MM.1S (cell line): ENCODE results near the gene CLEC2B.

Experiments used
- DNase-seq: peaks from one replicate; pipeline ENCODE4 v3.0.0-alpha.2; 2015
- H2AFZ ChIP-seq: fragments of 300-600 bp; sonication (generic); 2 replicates; pipeline ENCODE4 v1.6.0; 2016; ENCODE audit warnings: antibody characterized with exemption, low read length
- H3F3A ChIP-seq: fragments of 300-600 bp; sonication (generic); 2 replicates; pipeline ENCODE4 v1.6.1; 2016; ENCODE audit warnings: mild to moderate bottlenecking, antibody characterized with exemption, low read length, moderate library complexity, mixed read lengths; ENCODE audit not compliant: insufficient read depth
- H3K27ac ChIP-seq: fragments of 300-600 bp; sonication (generic); 2 replicates; pipeline ENCODE4 v1.5.1; 2016; ENCODE audit warnings: mild to moderate bottlenecking, low read length
- H3K27me3 ChIP-seq: fragments of 300-600 bp; sonication (generic); replicated peaks from 2 replicates; pipeline ENCODE4 v1.6.0; 2016; ENCODE audit warnings: low read length; ENCODE audit not compliant: insufficient read depth
- H3K36me3 ChIP-seq: fragments of 300-600 bp; sonication (generic); replicated peaks from 2 replicates; pipeline ENCODE4 v1.6.1; 2016; ENCODE audit warnings: mild to moderate bottlenecking, low read length, mixed read lengths; ENCODE audit not compliant: insufficient read depth
- H3K4me1 ChIP-seq: fragments of 300-600 bp; sonication (generic); 2 replicates; pipeline ENCODE4 v1.6.1; 2016; ENCODE audit warnings: low read length, mixed read lengths
- H3K4me2 ChIP-seq: fragments of 300-600 bp; sonication (generic); 2 replicates; pipeline ENCODE4 v1.6.0; 2016; ENCODE audit warnings: low read depth, low read length
- H3K4me3 ChIP-seq: fragments of 300-600 bp; sonication (generic); 2 replicates; pipeline ENCODE4 v1.5.1; 2016; ENCODE audit warnings: low read length, mixed read lengths
- H3K79me2 ChIP-seq: fragments of 300-600 bp; sonication (generic); 2 replicates; pipeline ENCODE4 v1.6.1; 2016; ENCODE audit warnings: mixed run types, low read length, mixed read lengths
- H3K9ac ChIP-seq: fragments of 300-600 bp; sonication (generic); 2 replicates; pipeline ENCODE4 v1.6.1; 2016; ENCODE audit warnings: low read length, mixed read lengths
- H3K9me2 ChIP-seq: fragments of 300-600 bp; sonication (generic); replicated peaks from 2 replicates; pipeline ENCODE4 v1.6.1; 2016; ENCODE audit warnings: mild to moderate bottlenecking, low read length, mixed read lengths; ENCODE audit not compliant: insufficient read depth
- H3K9me3 ChIP-seq: fragments of 300-600 bp; sonication (generic); replicated peaks from 2 replicates; pipeline ENCODE4 v1.6.1; 2016; ENCODE audit warnings: mild to moderate bottlenecking, low read length, mixed read lengths; ENCODE audit not compliant: insufficient read depth
- H4K20me1 ChIP-seq: fragments of 300-600 bp; sonication (generic); 2 replicates; pipeline ENCODE4 v1.6.1; 2016; ENCODE audit warnings: mild to moderate bottlenecking, low read length, moderate library complexity, mixed read lengths; ENCODE audit not compliant: insufficient read depth
- EZH2 ChIP-seq: fragments of 300-600 bp; sonication (generic); optimal IDR thresholded peaks from 2 replicates; pipeline ENCODE3; 2017; ENCODE audit warnings: low read depth, mild to moderate bottlenecking, antibody characterized with exemption, low read length, mixed read lengths
- EZH2phosphoT487 ChIP-seq: fragments of 300-600 bp; sonication (generic); IDR thresholded peaks from 2 replicates; pipeline ENCODE4 v1.6.1; 2018; ENCODE audit warnings: antibody characterized with exemption, low read length
- TF ChIP-seq, protein P1 (sequence below): fragments of 300-600 bp; sonication (generic); IDR thresholded peaks from 2 replicates; pipeline ENCODE4 v1.5.1; 2016; ENCODE audit warnings: antibody characterized with exemption, low read length, mixed read lengths

CLEC2B gene

DNA sequence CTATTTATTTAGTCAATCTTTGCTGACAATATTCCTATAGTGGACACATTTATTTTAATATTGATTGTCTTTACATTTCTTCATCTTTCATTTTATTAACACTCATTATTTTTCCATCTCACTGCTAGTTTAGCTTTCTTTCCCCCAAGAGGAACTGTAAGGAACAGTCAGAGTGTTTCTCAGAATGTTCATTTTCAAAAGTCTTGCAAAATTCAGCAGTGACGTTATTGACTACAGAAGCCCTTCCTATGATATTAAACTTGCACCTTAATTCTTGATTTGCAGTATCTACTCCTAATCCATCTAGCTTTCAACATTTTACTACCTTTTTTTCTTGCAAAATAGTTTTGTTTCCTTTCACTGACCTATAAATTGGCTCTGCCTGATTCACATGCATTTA is 13.0 kb downstream of the CLEC2B start:
- Histone ChIP-seq H3K9me3 (no peaks in the 10 kb centered on the region), H3K9ac (no peak overlapping the region), H3K36me3 (no peaks in the 10 kb centered on the region), H3K4me3 (no peak overlapping the region), H4K20me1 (no peaks in the 10 kb centered on the region), H3F3A (no peaks in the 10 kb centered on the region), H3K79me2 (no peaks in the 10 kb centered on the region), H3K27ac (no peak overlapping the region), H2AFZ (no peak overlapping the region), H3K4me1 (no peaks in the 10 kb centered on the region), H3K9me2 (no peaks in the 10 kb centered on the region), H3K4me2 (no peak overlapping the region), H3K27me3 (no peaks in the 10 kb centered on the region)
- no peak for DNase-seq
- TF ChIP-seq, protein P1, sequence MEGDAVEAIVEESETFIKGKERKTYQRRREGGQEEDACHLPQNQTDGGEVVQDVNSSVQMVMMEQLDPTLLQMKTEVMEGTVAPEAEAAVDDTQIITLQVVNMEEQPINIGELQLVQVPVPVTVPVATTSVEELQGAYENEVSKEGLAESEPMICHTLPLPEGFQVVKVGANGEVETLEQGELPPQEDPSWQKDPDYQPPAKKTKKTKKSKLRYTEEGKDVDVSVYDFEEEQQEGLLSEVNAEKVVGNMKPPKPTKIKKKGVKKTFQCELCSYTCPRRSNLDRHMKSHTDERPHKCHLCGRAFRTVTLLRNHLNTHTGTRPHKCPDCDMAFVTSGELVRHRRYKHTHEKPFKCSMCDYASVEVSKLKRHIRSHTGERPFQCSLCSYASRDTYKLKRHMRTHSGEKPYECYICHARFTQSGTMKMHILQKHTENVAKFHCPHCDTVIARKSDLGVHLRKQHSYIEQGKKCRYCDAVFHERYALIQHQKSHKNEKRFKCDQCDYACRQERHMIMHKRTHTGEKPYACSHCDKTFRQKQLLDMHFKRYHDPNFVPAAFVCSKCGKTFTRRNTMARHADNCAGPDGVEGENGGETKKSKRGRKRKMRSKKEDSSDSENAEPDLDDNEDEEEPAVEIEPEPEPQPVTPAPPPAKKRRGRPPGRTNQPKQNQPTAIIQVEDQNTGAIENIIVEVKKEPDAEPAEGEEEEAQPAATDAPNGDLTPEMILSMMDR, result no peak
- TF ChIP-seq EZH2 (no peak), EZH2phosphoT487 (no peak)

DNA sequence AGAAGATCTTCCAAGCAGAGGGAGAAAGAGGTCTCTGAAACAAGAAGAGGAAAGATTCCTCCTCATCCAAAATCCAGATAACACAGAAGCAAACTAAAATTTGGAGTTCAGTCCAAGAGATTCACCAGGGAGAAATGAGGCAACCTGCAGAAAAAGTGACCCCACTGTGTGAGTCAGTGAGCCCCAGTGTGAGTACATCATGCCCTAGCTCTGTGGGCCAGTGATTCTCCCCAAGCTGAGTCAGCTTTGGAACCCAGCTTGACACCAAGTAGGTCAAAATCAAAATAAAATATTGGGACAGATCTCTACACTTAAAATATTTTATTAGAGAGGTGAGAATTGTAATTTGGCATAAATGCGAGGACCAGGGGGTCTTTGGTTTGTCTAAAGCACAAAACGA is 17.2 kb downstream of the CLEC2B start:
- no peaks in the 10 kb centered on the region for H3K4me1 ChIP-seq
- H3K27ac ChIP-seq, result no peak overlapping the region
- no peaks in the 10 kb centered on the region for H3K36me3 ChIP-seq
- TF ChIP-seq, protein P1, result no peak
- TF ChIP-seq EZH2 (no peak), EZH2phosphoT487 (no peak)
- no peak overlapping the region for H3K4me3 ChIP-seq
- no peak for DNase-seq
- H3K9me3 ChIP-seq, result no peaks in the 10 kb centered on the region
- no peaks in the 10 kb centered on the region for H3K79me2 ChIP-seq
- H2AFZ ChIP-seq, result no peak overlapping the region
- H3K9me2 ChIP-seq, result no peaks in the 10 kb centered on the region
- H3K27me3 ChIP-seq, result no peaks in the 10 kb centered on the region
- no peaks in the 10 kb centered on the region for H3F3A ChIP-seq
- H3K4me2 ChIP-seq, result no peak overlapping the region
- H4K20me1 ChIP-seq, result no peaks in the 10 kb centered on the region
- H3K9ac ChIP-seq, result no peak overlapping the region

DNA sequence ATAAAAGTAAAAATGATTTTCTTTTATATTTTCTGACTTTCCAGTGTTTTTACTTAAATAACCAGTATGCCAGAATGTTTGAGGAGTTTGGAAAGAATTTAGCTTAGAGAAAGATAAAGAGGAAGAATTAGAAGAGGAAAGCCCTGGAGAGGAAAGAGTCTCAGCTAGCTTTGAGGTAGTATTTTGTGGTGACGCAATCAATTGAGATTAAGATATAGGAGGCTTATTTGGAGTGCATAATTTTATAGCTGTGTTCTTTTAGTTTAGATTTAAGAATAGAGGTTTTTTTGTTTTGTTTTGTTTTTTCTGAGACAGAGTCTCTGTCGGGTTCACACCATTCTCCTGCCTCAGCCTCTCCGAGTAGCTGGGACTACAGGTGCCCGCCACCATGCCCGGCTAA is 18.1 kb downstream of the CLEC2B start:
- Histone ChIP-seq H3K4me2 (no peak overlapping the region), H3K4me3 (no peak overlapping the region), H3K9me3 (no peaks in the 10 kb centered on the region), H3K27ac (no peak overlapping the region), H3K79me2 (no peaks in the 10 kb centered on the region), H3K27me3 (no peaks in the 10 kb centered on the region), H2AFZ (no peak overlapping the region), H4K20me1 (no peaks in the 10 kb centered on the region), H3K36me3 (no peaks in the 10 kb centered on the region), H3K9ac (no peak overlapping the region), H3K4me1 (no peaks in the 10 kb centered on the region), H3K9me2 (no peaks in the 10 kb centered on the region), H3F3A (no peaks in the 10 kb centered on the region)
- no peak for DNase-seq
- TF ChIP-seq EZH2, result no peak
- no peak for TF ChIP-seq EZH2phosphoT487
- TF ChIP-seq, protein P1, result no peak
